HG02943 (cell line): ENCODE measurements around the gene PPP2R2D.

Experiments
- ATAC-seq: cut with Tn5 transposase; IDR thresholded peaks from one replicate; pipeline ENCODE4 v1.9.1; 2021; ENCODE audit warnings: mild to moderate bottlenecking, low read depth, moderate library complexity; ENCODE audit not compliant: unreplicated experiment

PPP2R2D gene

GRCh38 chr10:131968949-131969348, 68.1 kb downstream of the PPP2R2D start:
- no peak for ATAC-seq

- ATAC-seq, result no peak
These were observed 70.1 kb downstream of the PPP2R2D start for GRCh38 chr10:131970946-131971345.

- no peak for ATAC-seq
These were observed 70.8 kb downstream of the PPP2R2D start for GRCh38 chr10:131971591-131971990.

GRCh38 chr10:131972474-131973071, 71.8 kb downstream of the PPP2R2D start:
- ATAC-seq, result no peak

GRCh38 chr10:131973160-131973951, 72.5 kb downstream of the PPP2R2D start:
- no peak for ATAC-seq

- ATAC-seq, result no peak
These were observed 73.4 kb downstream of the PPP2R2D start for GRCh38 chr10:131974034-131974817.

- ATAC-seq, result no peak
These were observed 74.2 kb downstream of the PPP2R2D start for GRCh38 chr10:131975003-131975402.

- no peak for ATAC-seq
These were observed 75.0 kb downstream of the PPP2R2D start for GRCh38 chr10:131975796-131976195.

GRCh38 chr10:131977323-131978096, 76.7 kb downstream of the PPP2R2D start:
- ATAC-seq, result no peak

- no peak for ATAC-seq
These were observed 77.6 kb downstream of the PPP2R2D start for GRCh38 chr10:131978366-131978765.

- no peak for ATAC-seq
These were observed 78.0 kb downstream of the PPP2R2D start for GRCh38 chr10:131978851-131979250.

- no peak for ATAC-seq
These were observed 78.5 kb downstream of the PPP2R2D start for GRCh38 chr10:131979336-131979735.

GRCh38 chr10:131979821-131980270, 79.0 kb downstream of the PPP2R2D start:
- ATAC-seq, result no peak

GRCh38 chr10:131980321-131980720, 79.5 kb downstream of the PPP2R2D start:
- ATAC-seq, result no peak

GRCh38 chr10:131980761-131981428, 80.1 kb downstream of the PPP2R2D start:
- no peak for ATAC-seq

GRCh38 chr10:131981429-131982184, 80.8 kb downstream of the PPP2R2D start, which contains the start of gene BNIP3:
Gene BNIP3, minus strand, starts transcription at chr10:131981923. Its CDS starts 117 bp downstream, at chr10:131981806.
- ATAC-seq, result peak; percentile 87

- peak; percentile 24 for ATAC-seq
These were observed 81.5 kb downstream of the PPP2R2D start for GRCh38 chr10:131982185-131982756.

- ATAC-seq, result no peak
These were observed 82.0 kb downstream of the PPP2R2D start for GRCh38 chr10:131982796-131983195.

- ATAC-seq, result no peak
These were observed 83.0 kb downstream of the PPP2R2D start for GRCh38 chr10:131983780-131984179.
